Thyroid gland (tissue), 4 donors: ENCODE measurements around the gene GAR1.

Experiments used
- POLR2A ChIP-seq, 2 donors: fragments of 450-650 bp; IDR thresholded peaks; one replicate each; pipeline ENCODE4 v1.6.1; 2017; ENCODE audit warnings: antibody characterized with exemption in 2 of 2, mild to moderate bottlenecking in 2 of 2, moderate library complexity in 1 of 2
- TF ChIP-seq, protein P1 (sequence below), 6 experiments: fragments of 200-600 bp in 3 of 6; fragments of 450-650 bp in 3 of 6; sonication (generic) in 3 of 6; IDR thresholded peaks; one replicate each; pipeline ENCODE4 v1.5.1; 2016 to 2019; ENCODE audit warnings: antibody characterized with exemption in 6 of 6, mild to moderate bottlenecking in 2 of 6, inconsistent platforms in 1 of 6, moderate library complexity in 1 of 6

DNA sequence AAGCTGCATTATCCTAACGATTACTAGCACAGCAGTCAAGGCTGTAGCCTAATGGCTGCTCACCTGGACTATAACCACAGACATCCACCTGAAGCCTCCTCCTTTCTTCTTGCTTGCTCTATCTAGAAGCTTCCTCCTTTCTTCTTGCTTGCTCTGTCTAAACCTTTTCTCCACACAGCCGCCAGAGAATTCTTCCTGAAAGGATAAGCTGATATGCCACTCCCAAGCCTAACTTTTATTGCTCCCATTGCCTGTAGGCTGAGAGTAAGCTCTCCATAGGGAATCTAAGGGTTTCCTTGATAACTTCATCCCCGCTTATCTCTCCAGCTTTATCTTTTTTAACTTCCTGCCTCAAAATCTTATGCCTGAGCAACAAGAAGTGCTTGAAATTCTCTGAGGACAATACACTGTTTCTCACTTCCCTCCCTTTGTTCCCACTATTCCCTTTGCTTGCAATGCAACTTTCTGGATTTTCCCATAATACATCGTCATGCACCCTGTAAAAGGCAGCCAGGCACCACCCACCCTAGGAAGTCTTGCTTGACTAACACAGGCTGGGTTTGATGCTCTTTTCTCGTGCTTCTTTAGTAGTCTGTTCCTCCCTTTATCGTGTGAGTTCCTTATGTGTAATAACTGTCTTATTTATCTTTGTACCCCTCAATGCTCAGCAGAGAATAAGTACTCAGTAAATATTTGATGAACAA is 31.0 kb downstream of the GAR1 start:
- TF ChIP-seq POLR2A (IDR thresholded peaks at IDR 0.05), result no peak
- TF ChIP-seq, protein P1, sequence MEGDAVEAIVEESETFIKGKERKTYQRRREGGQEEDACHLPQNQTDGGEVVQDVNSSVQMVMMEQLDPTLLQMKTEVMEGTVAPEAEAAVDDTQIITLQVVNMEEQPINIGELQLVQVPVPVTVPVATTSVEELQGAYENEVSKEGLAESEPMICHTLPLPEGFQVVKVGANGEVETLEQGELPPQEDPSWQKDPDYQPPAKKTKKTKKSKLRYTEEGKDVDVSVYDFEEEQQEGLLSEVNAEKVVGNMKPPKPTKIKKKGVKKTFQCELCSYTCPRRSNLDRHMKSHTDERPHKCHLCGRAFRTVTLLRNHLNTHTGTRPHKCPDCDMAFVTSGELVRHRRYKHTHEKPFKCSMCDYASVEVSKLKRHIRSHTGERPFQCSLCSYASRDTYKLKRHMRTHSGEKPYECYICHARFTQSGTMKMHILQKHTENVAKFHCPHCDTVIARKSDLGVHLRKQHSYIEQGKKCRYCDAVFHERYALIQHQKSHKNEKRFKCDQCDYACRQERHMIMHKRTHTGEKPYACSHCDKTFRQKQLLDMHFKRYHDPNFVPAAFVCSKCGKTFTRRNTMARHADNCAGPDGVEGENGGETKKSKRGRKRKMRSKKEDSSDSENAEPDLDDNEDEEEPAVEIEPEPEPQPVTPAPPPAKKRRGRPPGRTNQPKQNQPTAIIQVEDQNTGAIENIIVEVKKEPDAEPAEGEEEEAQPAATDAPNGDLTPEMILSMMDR (IDR thresholded peaks at IDR 0.05), result no peak
